ENCODE data around the gene C10orf90.

The C10orf90 gene

GRCh38 chr10:126500866-126501265, 169.6 kb downstream of the C10orf90 start:
- DNase-seq, result no peak

- no peak for DNase-seq
These were observed 170.3 kb downstream of the C10orf90 start for GRCh38 chr10:126500185-126500584.

GRCh38 chr10:126499744-126500143, 170.7 kb downstream of the C10orf90 start:
- DNase-seq, result no peak

GRCh38 chr10:126497672-126498071, 172.8 kb downstream of the C10orf90 start:
- DNase-seq, result no peak

- DNase-seq, result no peak
These were observed 173.5 kb downstream of the C10orf90 start for GRCh38 chr10:126496771-126497545.

GRCh38 chr10:126491476-126491875, 179.0 kb downstream of the C10orf90 start:
- no peak for DNase-seq

- DNase-seq, result no peak
These were observed 189.3 kb downstream of the C10orf90 start for GRCh38 chr10:126481181-126481580.

- no peak for DNase-seq
These were observed 189.8 kb downstream of the C10orf90 start for GRCh38 chr10:126480648-126481047.

- no peak for DNase-seq
These were observed 191.1 kb downstream of the C10orf90 start for GRCh38 chr10:126479280-126479895.

- no peak for DNase-seq
These were observed 191.9 kb downstream of the C10orf90 start for GRCh38 chr10:126478546-126478945.

- no peak for DNase-seq
These were observed 194.2 kb downstream of the C10orf90 start for GRCh38 chr10:126476246-126476645.

GRCh38 chr10:126475074-126475691, 195.3 kb downstream of the C10orf90 start:
- no peak for DNase-seq

- DNase-seq, result no peak
These were observed 196.5 kb downstream of the C10orf90 start for GRCh38 chr10:126474031-126474430.

GRCh38 chr10:126470991-126471390, 199.5 kb downstream of the C10orf90 start:
- no peak for DNase-seq

- no peak for DNase-seq
These were observed 200.8 kb downstream of the C10orf90 start for GRCh38 chr10:126469692-126470091.

GRCh38 chr10:126468876-126469643, 201.4 kb downstream of the C10orf90 start:
- DNase-seq, result peak; percentile 25

GRCh38 chr10:126468467-126468866, 202.0 kb downstream of the C10orf90 start:
- no peak for DNase-seq

- DNase-seq, result no peak
These were observed 204.7 kb downstream of the C10orf90 start for GRCh38 chr10:126465771-126466170.

- no peak for DNase-seq
These were observed 207.2 kb downstream of the C10orf90 start for GRCh38 chr10:126463286-126463685.

- DNase-seq, result no peak
These were observed 209.1 kb downstream of the C10orf90 start for GRCh38 chr10:126461289-126461940.

GRCh38 chr10:126459878-126460481, 210.5 kb downstream of the C10orf90 start:
- DNase-seq, result no peak
